SK-N-SH treated with all-trans-retinoic acid at 6 μM for 48 hours (cell line): ENCODE measurements around the gene FRMD4A.

Experiments
- ATAC-seq: fragments of 200-7000 bp; cut with Tn5 transposase; 3 replicates; pipeline ENCODE4 v1.9.1; 2020; ENCODE audit warnings: mild to moderate bottlenecking, moderate library complexity
- ARNTL ChIP-seq: fragments of 450-650 bp; formaldehyde crosslinking; IDR thresholded peaks from 2 replicates; pipeline ENCODE4 v1.5.0; 2020; ENCODE audit warnings: low read depth, mild to moderate bottlenecking, moderate library complexity, borderline replicate concordance
- BACH2 ChIP-seq: fragments of 250-450 bp; sonication (Bioruptor Pico); IDR thresholded peaks from 2 replicates; pipeline ENCODE4 v1.9.0; 2021; ENCODE audit warnings: mild to moderate bottlenecking, borderline replicate concordance
- CSDC2 ChIP-seq: fragments of 250-450 bp; sonication (Bioruptor Pico); IDR thresholded peaks from 2 replicates; pipeline ENCODE4 v1.5.0; 2020; ENCODE audit warnings: mild to moderate bottlenecking, moderate library complexity
- GLIS3 ChIP-seq: fragments of 250-450 bp; sonication (Bioruptor Pico); IDR thresholded peaks from 2 replicates; pipeline ENCODE4 v1.5.0; 2020; ENCODE audit warnings: mild to moderate bottlenecking, moderate library complexity
- ISL1 ChIP-seq: fragments of 250-450 bp; sonication (Bioruptor Pico); IDR thresholded peaks from 2 replicates; pipeline ENCODE4 v2.1.2; 2022; ENCODE audit warnings: mild to moderate bottlenecking, moderate library complexity
- OSR1 ChIP-seq: fragments of 250-450 bp; sonication (Bioruptor Pico); IDR thresholded peaks from 2 replicates; pipeline ENCODE4 v1.8.0; 2022; ENCODE audit warnings: moderate library complexity, mild to moderate bottlenecking, inconsistent platforms
- POU6F1 ChIP-seq: fragments of 250-450 bp; sonication (Bioruptor Pico); IDR thresholded peaks from 2 replicates; pipeline ENCODE4 v1.8.0; 2021; ENCODE audit warnings: low read depth, mild to moderate bottlenecking, moderate library complexity, borderline replicate concordance
- PPARA ChIP-seq: fragments of 250-450 bp; sonication (Bioruptor Pico); IDR thresholded peaks from 2 replicates; pipeline ENCODE4 v1.5.0; 2020; ENCODE audit warnings: mild to moderate bottlenecking, borderline replicate concordance
- RARB ChIP-seq: fragments of 250-450 bp; sonication (Bioruptor Pico); IDR thresholded peaks from 2 replicates; pipeline ENCODE4 v1.8.0; 2021; ENCODE audit warnings: mild to moderate bottlenecking, moderate library complexity
- SNAI2 ChIP-seq: fragments of 250-450 bp; sonication (Bioruptor Pico); IDR thresholded peaks from 2 replicates; pipeline ENCODE4 v1.5.0; 2020; ENCODE audit warnings: mild to moderate bottlenecking, moderate library complexity
- TCF4 ChIP-seq: fragments of 250-450 bp; sonication (Bioruptor Pico); IDR thresholded peaks from 2 replicates; pipeline ENCODE4 v1.8.0; 2021; ENCODE audit warnings: mild to moderate bottlenecking, moderate library complexity, borderline replicate concordance
- TOX ChIP-seq: fragments of 250-450 bp; sonication (Bioruptor Pico); IDR thresholded peaks from 2 replicates; pipeline ENCODE4 v1.8.0; 2021; ENCODE audit warnings: mild to moderate bottlenecking, moderate library complexity, borderline replicate concordance
- ZC3H10 ChIP-seq: fragments of 250-450 bp; sonication (Bioruptor Pico); IDR thresholded peaks from 2 replicates; pipeline ENCODE4 v1.5.1; 2021; ENCODE audit warnings: mild to moderate bottlenecking, moderate library complexity
- ZFP3 ChIP-seq: fragments of 250-450 bp; sonication (Bioruptor Pico); IDR thresholded peaks from 2 replicates; pipeline ENCODE4 v1.5.0; 2020; ENCODE audit warnings: mild to moderate bottlenecking, moderate library complexity
- ZFP30 ChIP-seq: fragments of 450-650 bp; formaldehyde crosslinking; IDR thresholded peaks from 2 replicates; pipeline ENCODE4 v1.5.0; 2022; ENCODE audit warnings: mild to moderate bottlenecking, moderate library complexity
- ZNF565 ChIP-seq: fragments of 450-650 bp; formaldehyde crosslinking; conservative IDR thresholded peaks from 2 replicates; pipeline ENCODE4 v1.5.0; 2020; ENCODE audit warnings: low read depth, mild to moderate bottlenecking, moderate library complexity
- ZNF70 ChIP-seq: fragments of 450-650 bp; formaldehyde crosslinking; IDR thresholded peaks from 2 replicates; pipeline ENCODE4 v1.5.0; 2020; ENCODE audit warnings: mild to moderate bottlenecking, moderate library complexity
- ZNF8 ChIP-seq: fragments of 450-650 bp; formaldehyde crosslinking; IDR thresholded peaks from 2 replicates; pipeline ENCODE4 v1.5.0; 2020; ENCODE audit warnings: mild to moderate bottlenecking, moderate library complexity
- TF ChIP-seq, protein P1 (sequence below): fragments of 250-450 bp; sonication (Bioruptor Pico); IDR thresholded peaks from 2 replicates; pipeline ENCODE4 v1.5.1; 2021; ENCODE audit warnings: mild to moderate bottlenecking, moderate library complexity
- TF ChIP-seq, protein P2 (sequence below): fragments of 250-450 bp; sonication (Bioruptor Pico); IDR thresholded peaks from 2 replicates; pipeline ENCODE4 v1.5.1; 2020; ENCODE audit warnings: low read depth, mild to moderate bottlenecking, moderate library complexity
- TF ChIP-seq, protein P3 (sequence below): fragments of 250-450 bp; sonication (Bioruptor Pico); IDR thresholded peaks from 2 replicates; pipeline ENCODE4 v1.5.0; 2020; ENCODE audit warnings: mild to moderate bottlenecking, moderate library complexity

Gene FRMD4A

DNA sequence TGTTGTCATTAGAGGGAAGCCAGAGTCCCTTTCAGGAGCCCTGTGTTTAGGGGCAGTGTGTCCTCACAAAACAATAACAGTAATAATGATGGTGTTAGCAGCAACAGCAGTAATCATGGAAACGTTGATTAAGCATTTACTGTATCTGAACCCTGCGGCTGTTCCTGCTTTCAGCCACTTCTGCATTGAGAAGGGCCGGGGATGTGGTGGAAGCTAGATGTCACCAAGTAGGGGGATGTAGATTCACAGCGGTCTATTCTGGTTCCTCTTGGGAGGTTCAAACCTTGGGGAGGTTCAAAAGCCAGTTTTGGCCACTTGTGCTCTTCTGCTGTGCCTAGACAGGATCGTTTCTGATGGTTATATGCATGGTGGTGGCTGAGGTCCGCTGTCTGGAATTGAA is 699.1 kb downstream of the FRMD4A start:
- no peak for TF ChIP-seq TOX (CRISPR knock-in tag)
- TF ChIP-seq RARB (CRISPR knock-in tag): no peak
- TF ChIP-seq, protein P1, sequence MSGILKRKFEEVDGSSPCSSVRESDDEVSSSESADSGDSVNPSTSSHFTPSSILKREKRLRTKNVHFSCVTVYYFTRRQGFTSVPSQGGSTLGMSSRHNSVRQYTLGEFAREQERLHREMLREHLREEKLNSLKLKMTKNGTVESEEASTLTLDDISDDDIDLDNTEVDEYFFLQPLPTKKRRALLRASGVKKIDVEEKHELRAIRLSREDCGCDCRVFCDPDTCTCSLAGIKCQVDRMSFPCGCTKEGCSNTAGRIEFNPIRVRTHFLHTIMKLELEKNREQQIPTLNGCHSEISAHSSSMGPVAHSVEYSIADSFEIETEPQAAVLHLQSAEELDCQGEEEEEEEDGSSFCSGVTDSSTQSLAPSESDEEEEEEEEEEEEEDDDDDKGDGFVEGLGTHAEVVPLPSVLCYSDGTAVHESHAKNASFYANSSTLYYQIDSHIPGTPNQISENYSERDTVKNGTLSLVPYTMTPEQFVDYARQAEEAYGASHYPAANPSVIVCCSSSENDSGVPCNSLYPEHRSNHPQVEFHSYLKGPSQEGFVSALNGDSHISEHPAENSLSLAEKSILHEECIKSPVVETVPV (CRISPR knock-in tag): no peak
- TF ChIP-seq TCF4 (CRISPR knock-in tag): no peak
- TF ChIP-seq, protein P2, sequence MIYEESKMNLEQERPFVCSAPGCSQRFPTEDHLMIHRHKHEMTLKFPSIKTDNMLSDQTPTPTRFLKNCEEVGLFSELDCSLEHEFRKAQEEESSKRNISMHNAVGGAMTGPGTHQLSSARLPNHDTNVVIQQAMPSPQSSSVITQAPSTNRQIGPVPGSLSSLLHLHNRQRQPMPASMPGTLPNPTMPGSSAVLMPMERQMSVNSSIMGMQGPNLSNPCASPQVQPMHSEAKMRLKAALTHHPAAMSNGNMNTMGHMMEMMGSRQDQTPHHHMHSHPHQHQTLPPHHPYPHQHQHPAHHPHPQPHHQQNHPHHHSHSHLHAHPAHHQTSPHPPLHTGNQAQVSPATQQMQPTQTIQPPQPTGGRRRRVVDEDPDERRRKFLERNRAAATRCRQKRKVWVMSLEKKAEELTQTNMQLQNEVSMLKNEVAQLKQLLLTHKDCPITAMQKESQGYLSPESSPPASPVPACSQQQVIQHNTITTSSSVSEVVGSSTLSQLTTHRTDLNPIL: no peak
- TF ChIP-seq ZFP3: no peak
- no peak for TF ChIP-seq ZFP30 (CRISPR knock-in tag)
- TF ChIP-seq GLIS3 (CRISPR knock-in tag): no peak
- TF ChIP-seq PPARA (CRISPR knock-in tag): no peak
- TF ChIP-seq, protein P3, sequence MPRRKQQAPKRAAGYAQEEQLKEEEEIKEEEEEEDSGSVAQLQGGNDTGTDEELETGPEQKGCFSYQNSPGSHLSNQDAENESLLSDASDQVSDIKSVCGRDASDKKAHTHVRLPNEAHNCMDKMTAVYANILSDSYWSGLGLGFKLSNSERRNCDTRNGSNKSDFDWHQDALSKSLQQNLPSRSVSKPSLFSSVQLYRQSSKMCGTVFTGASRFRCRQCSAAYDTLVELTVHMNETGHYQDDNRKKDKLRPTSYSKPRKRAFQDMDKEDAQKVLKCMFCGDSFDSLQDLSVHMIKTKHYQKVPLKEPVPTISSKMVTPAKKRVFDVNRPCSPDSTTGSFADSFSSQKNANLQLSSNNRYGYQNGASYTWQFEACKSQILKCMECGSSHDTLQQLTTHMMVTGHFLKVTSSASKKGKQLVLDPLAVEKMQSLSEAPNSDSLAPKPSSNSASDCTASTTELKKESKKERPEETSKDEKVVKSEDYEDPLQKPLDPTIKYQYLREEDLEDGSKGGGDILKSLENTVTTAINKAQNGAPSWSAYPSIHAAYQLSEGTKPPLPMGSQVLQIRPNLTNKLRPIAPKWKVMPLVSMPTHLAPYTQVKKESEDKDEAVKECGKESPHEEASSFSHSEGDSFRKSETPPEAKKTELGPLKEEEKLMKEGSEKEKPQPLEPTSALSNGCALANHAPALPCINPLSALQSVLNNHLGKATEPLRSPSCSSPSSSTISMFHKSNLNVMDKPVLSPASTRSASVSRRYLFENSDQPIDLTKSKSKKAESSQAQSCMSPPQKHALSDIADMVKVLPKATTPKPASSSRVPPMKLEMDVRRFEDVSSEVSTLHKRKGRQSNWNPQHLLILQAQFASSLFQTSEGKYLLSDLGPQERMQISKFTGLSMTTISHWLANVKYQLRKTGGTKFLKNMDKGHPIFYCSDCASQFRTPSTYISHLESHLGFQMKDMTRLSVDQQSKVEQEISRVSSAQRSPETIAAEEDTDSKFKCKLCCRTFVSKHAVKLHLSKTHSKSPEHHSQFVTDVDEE (CRISPR knock-in tag): no peak
- no peak for TF ChIP-seq OSR1 (CRISPR knock-in tag)
- no peak for TF ChIP-seq SNAI2 (CRISPR knock-in tag)
- TF ChIP-seq ARNTL: no peak
- no peak for TF ChIP-seq CSDC2 (CRISPR knock-in tag)
- no peak for TF ChIP-seq ZC3H10
- no peak for TF ChIP-seq ISL1 (CRISPR knock-in tag)
- TF ChIP-seq POU6F1 (CRISPR knock-in tag): no peak
- ATAC-seq: no peak

DNA sequence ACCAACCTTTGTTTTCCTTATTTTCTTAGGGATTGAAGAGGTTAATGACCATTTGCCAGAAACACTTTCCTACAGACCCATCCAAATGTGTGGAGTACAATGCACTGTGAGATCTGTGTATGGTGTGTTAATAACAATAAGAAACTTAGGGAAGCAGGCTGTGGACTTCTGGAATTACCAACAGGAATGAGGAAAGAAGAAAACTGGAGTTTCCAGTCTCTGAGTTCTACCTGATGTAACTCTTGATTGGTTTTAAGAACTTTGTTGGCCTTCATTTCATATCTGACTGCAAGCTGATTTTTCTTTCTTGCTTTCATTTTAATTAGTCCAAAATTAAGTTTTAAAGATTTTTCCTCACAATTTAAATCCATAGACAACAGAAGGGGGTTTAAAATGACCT is 700.5 kb downstream of the FRMD4A start:
- no peak for ATAC-seq
- TF ChIP-seq TCF4 (CRISPR knock-in tag) (no peak), ZNF70 (CRISPR knock-in tag) (no peak), RARB (CRISPR knock-in tag) (no peak), ZNF565 (CRISPR knock-in tag) (no peak), OSR1 (CRISPR knock-in tag) (no peak), ZC3H10 (no peak), GLIS3 (CRISPR knock-in tag) (no peak), ISL1 (CRISPR knock-in tag) (no peak), ARNTL (no peak), CSDC2 (CRISPR knock-in tag) (no peak), TOX (CRISPR knock-in tag) (no peak), SNAI2 (CRISPR knock-in tag) (no peak), ZNF8 (CRISPR knock-in tag) (no peak), BACH2 (CRISPR knock-in tag) (no peak), ZFP30 (CRISPR knock-in tag) (no peak)
- TF ChIP-seq, protein P1 (CRISPR knock-in tag): no peak
- TF ChIP-seq, protein P2: no peak
- TF ChIP-seq, protein P3 (CRISPR knock-in tag): no peak
- TF ChIP-seq, all 23 proteins: peak for 0
